Esophagus muscularis mucosa (tissue), 4 donors: ENCODE measurements around the gene RARB. TPM values are rescaled to one million over a fixed set of nuclear protein-coding genes. Genes with fewer than 3 reads are reported as not detected.

Experiments
- DNase-seq: peaks from one replicate; pipeline ENCODE4 v3.0.0-alpha.2; 2017; ENCODE audit errors: extremely low spot score
- H3K27ac ChIP-seq, 4 donors: fragments of 200-600 bp; sonication (generic); replicated peaks in 1 of 4; 1 replicate in 3 of 4; 2 replicates in 1 of 4; pipeline ENCODE4 v1.5.1; 2016 to 2019; ENCODE audit warnings: mild to moderate bottlenecking in 1 of 4
- H3K27me3 ChIP-seq, 4 donors: fragments of 200-600 bp; sonication (generic); one replicate each; pipeline versions ENCODE4 v1.5.1 to v1.6.0; 2016 to 2019
- H3K36me3 ChIP-seq, 4 donors: fragments of 200-600 bp; sonication (generic); one replicate each; pipeline ENCODE4 v1.5.1; 2016 to 2019
- H3K4me1 ChIP-seq, 4 donors: fragments of 200-600 bp; sonication (generic); one replicate each; pipeline ENCODE4 v1.5.1; 2016 to 2019
- H3K4me3 ChIP-seq, 4 donors: fragments of 200-600 bp; sonication (generic); 1 replicate in 2 of 4; 2 replicates in 2 of 4; pipeline ENCODE4 v1.5.1; 2016 to 2019; ENCODE audit warnings: mild to moderate bottlenecking in 4 of 4, moderate library complexity in 1 of 4
- H3K9me3 ChIP-seq, 4 donors: fragments of 200-600 bp; sonication (generic); 1 replicate in 3 of 4; 2 replicates in 1 of 4; pipeline ENCODE4 v1.5.1; 2016 to 2019
- CTCF ChIP-seq, 3 experiments: fragments of 200-600 bp in 2 of 3; fragments of 450-650 bp in 1 of 3; sonication (generic) in 2 of 3; IDR thresholded peaks; one replicate each; pipeline ENCODE4 v1.5.1; 2017 to 2019; ENCODE audit warnings: antibody characterized with exemption in 3 of 3, mild to moderate bottlenecking in 2 of 3, moderate library complexity in 1 of 3
- EP300 ChIP-seq: sonication (generic); formaldehyde crosslinking; IDR thresholded peaks from one replicate; pipeline ENCODE4 v1.6.1; 2017; ENCODE audit warnings: antibody characterized with exemption
- POLR2A ChIP-seq: fragments of 450-650 bp; IDR thresholded peaks from one replicate; pipeline ENCODE4 v1.6.1; 2017; ENCODE audit warnings: antibody characterized with exemption, moderate library complexity, mild to moderate bottlenecking, low read depth
- POLR2AphosphoS5 ChIP-seq, 2 donors: sonication (generic); formaldehyde crosslinking; IDR thresholded peaks; one replicate each; pipeline ENCODE4 v1.6.1; 2017; ENCODE audit warnings: antibody characterized with exemption in 2 of 2
- WGBS: methylation state at CpG from one replicate; pipeline ENCODE4 v1.1.5; 2018; 5-methylcytosine and 5-hydroxymethylcytosine counted together
- intact Hi-C: fragments of 100-400 bp; cut with DNase I; formaldehyde crosslinking; loops from one replicate; pipeline ENCODE4 v1.15.1; 2023
- total RNA-seq, 4 donors: library from RNA; depleted of rRNA; stranded (reverse); fragments of >200 nt; gene quantifications; one replicate each; pipeline versions ENCODE4 v1.1.0 to v1.2.1, GENCODE V29; 2016

Gene RARB
- total RNA-seq, 4 donors from 2014 or later, result 29.2 to 51.9 (median 40.9) TPM

- WGBS, result 75% methylated on average over 7 of the region's 10 CpGs
- Histone ChIP-seq H3K9me3 (no peaks in the 10 kb centered on the region), H3K4me1 (peaks cover 23 to 42% (median 36%) of the 10 kb centered on the region in 4 donors), H3K4me3 (no peak overlapping the region), H3K27ac (peak overlapping the region in 3 of 4 donors; percentile 43 to 47 (median 45)), H3K27me3 (no peaks in the 10 kb centered on the region), H3K36me3 (peaks cover 0 to 27% (median 21%) of the 10 kb centered on the region in 4 donors)
- TF ChIP-seq CTCF (IDR thresholded peaks at IDR 0.05), result no peak
- TF ChIP-seq POLR2AphosphoS5 (IDR thresholded peaks at IDR 0.05), result peak in 1 of 2 donors; percentile 38
- DNase-seq, result no peak
- intact Hi-C loops, result no loop called here
These were observed 140.5 kb downstream of the RARB start for GRCh38 chr3:25568525-25569078.

GRCh38 chr3:25571285-25571684, 143.2 kb downstream of the RARB start:
- intact Hi-C loops, result no loop called here
- Histone ChIP-seq H3K27ac (peak overlapping the region in 1 of 4 donors; percentile 9), H3K4me3 (no peak overlapping the region), H3K4me1 (peaks cover 31 to 57% (median 44%) of the 10 kb centered on the region in 4 donors), H3K9me3 (no peaks in the 10 kb centered on the region), H3K36me3 (peaks cover 0 to 48% (median 21%) of the 10 kb centered on the region in 4 donors), H3K27me3 (no peaks in the 10 kb centered on the region)
- DNase-seq, result no peak
- no peak for TF ChIP-seq EP300
- TF ChIP-seq POLR2AphosphoS5 (IDR thresholded peaks at IDR 0.05), result no peak
- no peak for TF ChIP-seq POLR2A
- no peak for TF ChIP-seq CTCF (IDR thresholded peaks at IDR 0.05)
- 94% methylated on average over 3 of the region's 6 CpGs for WGBS

GRCh38 chr3:25572336-25572735, 144.3 kb downstream of the RARB start:
- TF ChIP-seq POLR2AphosphoS5 (IDR thresholded peaks at IDR 0.05) (no peak), EP300 (no peak), POLR2A (no peak), CTCF (IDR thresholded peaks at IDR 0.05) (no peak)
- Histone ChIP-seq H3K9me3 (no peaks in the 10 kb centered on the region), H3K27me3 (no peaks in the 10 kb centered on the region), H3K4me1 (peaks cover 31 to 57% (median 44%) of the 10 kb centered on the region in 4 donors), H3K4me3 (no peak overlapping the region), H3K27ac (peak overlapping the region; percentile 71 to 75 (median 73)), H3K36me3 (peaks cover 0 to 57% (median 21%) of the 10 kb centered on the region in 4 donors)
- intact Hi-C loops, result no loop called here
- 95% methylated on average over 3 of the region's 3 CpGs for WGBS
- DNase-seq, result no peak

GRCh38 chr3:25572919-25573385, 144.9 kb downstream of the RARB start:
- 64% methylated on average over 14 of the region's 14 CpGs for WGBS
- Histone ChIP-seq H3K36me3 (peaks cover 0 to 63% (median 23%) of the 10 kb centered on the region in 4 donors), H3K4me3 (no peak overlapping the region), H3K9me3 (no peaks in the 10 kb centered on the region), H3K27me3 (no peaks in the 10 kb centered on the region), H3K27ac (peak overlapping the region; percentile 71 to 75 (median 73)), H3K4me1 (peaks cover 25 to 50% (median 40%) of the 10 kb centered on the region in 4 donors)
- intact Hi-C loops, result no loop called here
- TF ChIP-seq CTCF (IDR thresholded peaks at IDR 0.05) (no peak), POLR2AphosphoS5 (IDR thresholded peaks at IDR 0.05) (no peak), EP300 (no peak), POLR2A (no peak)
- no peak for DNase-seq
